Endodermal cell (in vitro differentiated cells): ENCODE data around the gene POC1B. TPM values are rescaled to one million over a fixed set of nuclear protein-coding genes. Genes with fewer than 3 reads are reported as not detected.

Experiments
- DNase-seq: peaks from one replicate; pipeline ENCODE4 v3.0.0-alpha.2; 2017
- H3K27ac ChIP-seq: 2 replicates; pipeline ENCODE4 v1.5.1; 2013; ENCODE audit warnings: mild to moderate bottlenecking, low read depth, low read length, moderate library complexity
- H3K27me3 ChIP-seq: 2 replicates; pipeline ENCODE4 v1.6.1; 2013; ENCODE audit warnings: mild to moderate bottlenecking, low read length, moderate library complexity; ENCODE audit not compliant: insufficient read depth, control insufficient read depth, poor library complexity, severe bottlenecking
- H3K36me3 ChIP-seq: 2 replicates; pipeline ENCODE4 v1.7.0; 2013; ENCODE audit warnings: mild to moderate bottlenecking, low read length, moderate library complexity; ENCODE audit not compliant: control insufficient read depth, insufficient read depth
- H3K4me1 ChIP-seq: one replicate; pipeline ENCODE4 v1.7.0; 2013; ENCODE audit warnings: low read length; ENCODE audit not compliant: control insufficient read depth, insufficient read depth
- H3K4me3 ChIP-seq: 2 replicates; pipeline ENCODE4 v1.5.1; 2013; ENCODE audit warnings: mild to moderate bottlenecking, low read length, moderate library complexity
- H3K9ac ChIP-seq: 2 replicates; pipeline ENCODE4 v1.6.1; 2013; ENCODE audit warnings: mild to moderate bottlenecking, low read length, moderate library complexity; ENCODE audit not compliant: poor library complexity, severe bottlenecking; ENCODE audit errors: extremely low read depth
- H3K9me3 ChIP-seq: 2 replicates; pipeline ENCODE4 v1.6.1; 2013; ENCODE audit warnings: mild to moderate bottlenecking, low read length, moderate library complexity; ENCODE audit not compliant: control insufficient read depth
- H3K27ac Mint-ChIP-seq: 2 replicates; pipeline ENCODE4 v1.8.0; 2020; ENCODE audit warnings: mixed read lengths
- H3K27me3 Mint-ChIP-seq: 2 replicates; pipeline ENCODE4 v1.8.0; 2021; ENCODE audit warnings: mild to moderate bottlenecking, mixed read lengths; ENCODE audit not compliant: insufficient read depth
- H3K36me3 Mint-ChIP-seq: 2 replicates; pipeline ENCODE4 v1.8.0; 2020; ENCODE audit warnings: low read depth, mixed read lengths
- H3K4me1 Mint-ChIP-seq: 2 replicates; pipeline ENCODE4 v1.8.0; 2020; ENCODE audit warnings: mixed read lengths
- H3K4me3 Mint-ChIP-seq: 2 replicates; pipeline ENCODE4 v1.8.0; 2020; ENCODE audit warnings: mild to moderate bottlenecking, moderate library complexity, mixed read lengths
- H3K9me3 Mint-ChIP-seq: 2 replicates; pipeline ENCODE4 v1.8.0; 2020; ENCODE audit warnings: mild to moderate bottlenecking, mixed read lengths
- WGBS, 2 experiments: methylation state at CpG; one replicate each; pipeline versions ENCODE4 v1.1.5 to v1.1.7; 2013; ENCODE audit warnings: missing lambda C conversion rate in 2 of 2, mixed read lengths in 1 of 2; ENCODE audit not compliant: insufficient coverage in 1 of 2, insufficient read length in 1 of 2; 5-methylcytosine and 5-hydroxymethylcytosine counted together
- total RNA-seq, 2 donors: library from RNA; stranded (reverse); fragmentation: NEBNext Ultra II Directional in 1 of 2; extraction: Animal tissue kit (Norgen Biotek cat#: 25700) in 1 of 2; gene quantifications; 2 replicates in 1 of 2; 3 replicates in 1 of 2; pipeline ENCODE4 v1.2.1, GENCODE V29; 2021
- TF ChIP-seq, protein P1 (sequence below): fragments of 200-600 bp; sonication (generic); conservative IDR thresholded peaks from 2 replicates; pipeline ENCODE4 v1.5.0; 2021; ENCODE audit warnings: antibody characterized with exemption, mild to moderate bottlenecking

Gene POC1B
- total RNA-seq, 2 donors from 2014 or later = 22.3 to 36.1 TPM

DNA sequence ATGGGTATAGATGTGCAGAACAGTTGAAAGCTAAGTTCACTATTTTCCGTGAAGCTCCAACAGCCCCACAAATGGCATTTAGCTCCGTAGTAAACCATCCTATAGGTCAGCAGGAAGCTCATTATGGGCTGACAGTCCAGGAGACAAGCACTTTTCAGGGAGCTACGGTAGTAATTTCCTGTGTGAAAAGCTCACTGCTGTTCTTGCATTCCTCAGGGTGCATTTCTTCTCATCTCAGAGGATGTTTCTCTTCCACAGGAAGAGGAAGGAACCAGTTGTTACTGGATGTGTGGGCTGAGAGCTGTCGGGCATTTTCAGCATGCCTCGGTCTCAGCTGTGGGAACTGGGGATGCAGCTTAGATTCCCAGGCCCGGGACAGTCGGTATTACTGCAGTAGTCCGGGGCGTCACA, 74.0 kb downstream of the POC1B start:
- 4 to 12% methylated on average over 8 to 9 of the region's 9 CpGs for WGBS, 2 experiments
- peak overlapping the region; percentile 26 for H3K4me3 Mint-ChIP-seq

DNA sequence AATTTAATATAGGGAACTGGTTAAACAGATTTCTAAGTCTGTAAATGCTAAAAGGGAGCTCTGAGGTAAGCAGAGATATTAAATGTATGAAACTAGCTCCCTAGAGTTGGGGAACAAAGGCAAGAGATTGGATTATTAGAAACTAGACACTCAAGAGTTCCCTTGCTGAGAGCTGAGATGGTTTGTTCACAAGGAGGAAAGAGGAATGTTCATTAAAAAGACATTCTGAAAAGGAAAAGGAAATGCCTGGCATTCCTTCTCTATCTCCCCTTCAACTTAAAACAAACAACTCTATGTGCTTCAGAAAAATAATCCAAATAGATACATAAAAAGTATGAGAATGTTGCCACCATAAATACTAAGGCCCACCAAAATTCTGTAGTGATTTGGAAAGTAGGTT, 74.9 kb downstream of the POC1B start:
- Mint-ChIP-seq H3K9me3 (peaks cover 4% of the 10 kb centered on the region), H3K27me3 (no peaks in the 10 kb centered on the region), H3K4me3 (no peak overlapping the region), H3K36me3 (peaks cover 2% of the 10 kb centered on the region), H3K27ac (peak overlapping the region; percentile 93), H3K4me1 (peaks cover 42% of the 10 kb centered on the region)
- H3K27ac ChIP-seq = peak overlapping the region; percentile 92
- H3K4me1 ChIP-seq = peaks cover 14% of the 10 kb centered on the region
- H3K36me3 ChIP-seq = no peaks in the 10 kb centered on the region
- H3K9ac ChIP-seq = peak overlapping the region; percentile 34
- H3K27me3 ChIP-seq = no peaks in the 10 kb centered on the region
- no peak for DNase-seq
- TF ChIP-seq, protein P1, sequence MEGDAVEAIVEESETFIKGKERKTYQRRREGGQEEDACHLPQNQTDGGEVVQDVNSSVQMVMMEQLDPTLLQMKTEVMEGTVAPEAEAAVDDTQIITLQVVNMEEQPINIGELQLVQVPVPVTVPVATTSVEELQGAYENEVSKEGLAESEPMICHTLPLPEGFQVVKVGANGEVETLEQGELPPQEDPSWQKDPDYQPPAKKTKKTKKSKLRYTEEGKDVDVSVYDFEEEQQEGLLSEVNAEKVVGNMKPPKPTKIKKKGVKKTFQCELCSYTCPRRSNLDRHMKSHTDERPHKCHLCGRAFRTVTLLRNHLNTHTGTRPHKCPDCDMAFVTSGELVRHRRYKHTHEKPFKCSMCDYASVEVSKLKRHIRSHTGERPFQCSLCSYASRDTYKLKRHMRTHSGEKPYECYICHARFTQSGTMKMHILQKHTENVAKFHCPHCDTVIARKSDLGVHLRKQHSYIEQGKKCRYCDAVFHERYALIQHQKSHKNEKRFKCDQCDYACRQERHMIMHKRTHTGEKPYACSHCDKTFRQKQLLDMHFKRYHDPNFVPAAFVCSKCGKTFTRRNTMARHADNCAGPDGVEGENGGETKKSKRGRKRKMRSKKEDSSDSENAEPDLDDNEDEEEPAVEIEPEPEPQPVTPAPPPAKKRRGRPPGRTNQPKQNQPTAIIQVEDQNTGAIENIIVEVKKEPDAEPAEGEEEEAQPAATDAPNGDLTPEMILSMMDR = no peak
- H3K4me3 ChIP-seq = no peak overlapping the region
- H3K9me3 ChIP-seq = no peaks in the 10 kb centered on the region

More for the DNA sequence above, 74.0 kb downstream of the POC1B start:
- Mint-ChIP-seq H3K36me3 (no peaks in the 10 kb centered on the region), H3K9me3 (no peaks in the 10 kb centered on the region), H3K4me1 (peaks cover 42% of the 10 kb centered on the region), H3K27me3 (no peaks in the 10 kb centered on the region), H3K27ac (peak overlapping the region; percentile 93)
- DNase-seq = peak; percentile 94
- TF ChIP-seq, protein P1 = no peak
- Histone ChIP-seq H3K4me3 (peak overlapping the region; percentile 5), H3K9me3 (no peaks in the 10 kb centered on the region), H3K27ac (peak overlapping the region; percentile 92), H3K4me1 (peaks cover 14% of the 10 kb centered on the region), H3K9ac (peak overlapping the region; percentile 11), H3K27me3 (no peaks in the 10 kb centered on the region), H3K36me3 (no peaks in the 10 kb centered on the region)

DNA sequence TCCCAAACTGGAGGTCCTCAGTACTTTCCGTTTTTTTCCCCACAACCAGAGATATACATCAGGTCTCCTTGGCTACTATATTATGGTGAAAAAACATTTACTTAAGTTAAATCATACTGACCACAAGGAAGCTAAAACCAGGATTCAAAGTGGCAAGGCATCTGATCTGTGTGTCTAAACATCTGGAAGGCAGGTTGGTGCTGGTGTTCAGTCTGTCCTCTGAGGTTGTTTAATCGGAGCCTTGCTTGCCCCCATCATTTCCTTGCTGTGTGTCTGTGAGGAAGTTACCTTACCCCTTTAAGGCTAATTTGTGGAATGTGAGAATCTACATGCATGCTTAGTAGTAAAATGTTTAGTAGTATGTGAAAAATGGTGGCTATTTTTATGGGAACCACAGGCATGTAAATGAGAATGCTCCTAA, 76.9 kb downstream of the POC1B start:
- no peaks in the 10 kb centered on the region for H3K27me3 Mint-ChIP-seq

More for the DNA sequence above, 76.9 kb downstream of the POC1B start:
- Histone ChIP-seq H3K27ac (no peak overlapping the region), H3K9me3 (no peaks in the 10 kb centered on the region), H3K4me1 (peaks cover 14% of the 10 kb centered on the region), H3K36me3 (no peaks in the 10 kb centered on the region), H3K9ac (no peak overlapping the region), H3K4me3 (no peak overlapping the region), H3K27me3 (no peaks in the 10 kb centered on the region)
- TF ChIP-seq, protein P1 = no peak
- Mint-ChIP-seq H3K27ac (no peak overlapping the region), H3K36me3 (peaks cover 7% of the 10 kb centered on the region), H3K9me3 (peaks cover 17% of the 10 kb centered on the region), H3K4me3 (no peak overlapping the region), H3K4me1 (peaks cover 35% of the 10 kb centered on the region)
- WGBS, 2 experiments = 70 to 94% methylated on average over 2 of the region's 2 CpGs
- DNase-seq = no peak
